ENCODE results near the gene IQSEC2.

DNA sequence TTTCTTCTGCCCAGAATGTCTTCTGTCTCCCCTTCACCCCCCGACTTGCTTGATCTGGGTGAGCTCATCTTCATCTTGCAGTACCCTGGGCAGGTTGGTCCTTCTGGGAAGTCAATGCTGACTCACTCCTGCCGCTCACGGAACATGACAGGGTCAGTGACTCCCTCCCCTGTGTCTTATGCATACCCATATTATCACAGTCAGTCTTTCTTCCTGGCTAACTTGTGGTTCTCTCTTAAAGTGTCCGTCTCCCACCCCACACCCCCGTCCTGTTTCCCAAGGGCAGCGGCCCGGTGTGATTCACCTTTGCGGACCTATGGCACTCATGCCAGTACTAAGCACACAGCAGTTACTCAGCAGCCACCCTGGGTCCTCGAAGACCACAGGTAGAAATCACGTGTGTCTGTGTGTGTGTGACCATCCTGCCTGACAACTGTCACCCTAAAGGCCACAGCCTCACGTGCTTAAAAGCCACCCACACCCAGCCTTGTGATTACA, 17.7 kb downstream of the IQSEC2 start:
- TF ChIP-seq ZNF555 (tag by site-specific recombination; conservative IDR thresholded peaks at IDR 0.05) (no peak), ZFP37 (tag by site-specific recombination; IDR thresholded peaks at IDR 0.05) (no peak), CTCF (tag by site-specific recombination; IDR thresholded peaks at IDR 0.05) (no peak), ZBTB17 (tag by site-specific recombination; IDR thresholded peaks at IDR 0.05) (no peak), ZNF488 (tag by site-specific recombination; IDR thresholded peaks at IDR 0.05) (no peak)
